ENCODE data around the gene ANO1. TPM values are rescaled to one million over a fixed set of nuclear protein-coding genes. Genes with fewer than 3 reads are reported as not detected.

ANO1 gene
- total RNA-seq, 1 experiment from 2014 or later: not detected

DNA sequence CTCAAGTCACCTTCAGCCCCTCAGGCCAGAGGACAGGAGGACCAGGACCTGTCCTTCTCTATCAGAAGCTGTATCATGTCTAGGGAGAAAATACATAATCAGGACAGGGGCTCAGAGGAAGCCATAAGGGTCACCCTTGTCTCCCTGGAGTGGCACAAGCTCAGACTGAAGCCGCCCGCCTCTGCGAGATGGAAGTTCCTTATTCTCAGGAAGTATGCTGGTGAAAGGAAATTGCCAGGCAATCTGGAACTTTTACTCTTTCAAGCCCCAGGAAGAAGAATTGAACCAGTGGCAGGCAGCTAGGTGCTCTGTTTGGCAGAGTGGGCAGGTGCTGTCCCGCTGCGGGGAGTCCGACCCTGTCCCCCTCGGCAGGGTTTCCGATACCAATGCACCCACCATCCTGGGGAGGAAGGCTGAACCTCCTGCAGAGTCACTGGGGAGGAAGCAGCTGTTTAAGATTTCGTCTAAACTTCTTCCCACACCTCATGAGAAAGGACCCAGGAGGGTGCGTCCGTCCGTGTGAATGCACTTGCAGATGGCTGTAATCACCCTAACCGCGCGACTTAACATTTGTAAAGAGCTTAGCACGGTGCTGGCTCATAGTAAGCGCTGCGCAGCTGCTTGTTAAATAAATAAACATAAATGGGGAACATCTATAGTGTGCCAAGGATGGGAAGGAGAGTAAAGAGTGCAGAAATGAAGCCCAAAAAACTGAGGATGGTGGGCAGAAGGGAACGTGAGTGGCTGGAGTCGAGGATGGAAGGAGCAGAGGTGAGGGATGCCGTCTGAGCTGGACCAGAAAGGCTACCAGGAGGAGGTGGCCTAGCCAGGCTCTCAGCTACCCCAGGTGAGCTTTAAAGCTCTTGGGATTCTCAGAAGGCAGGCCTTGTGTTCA is 5.0 kb upstream of the ANO1 start:
- peak; percentile 12 for DNase-seq (ENCODE audit: low read depth)

DNA sequence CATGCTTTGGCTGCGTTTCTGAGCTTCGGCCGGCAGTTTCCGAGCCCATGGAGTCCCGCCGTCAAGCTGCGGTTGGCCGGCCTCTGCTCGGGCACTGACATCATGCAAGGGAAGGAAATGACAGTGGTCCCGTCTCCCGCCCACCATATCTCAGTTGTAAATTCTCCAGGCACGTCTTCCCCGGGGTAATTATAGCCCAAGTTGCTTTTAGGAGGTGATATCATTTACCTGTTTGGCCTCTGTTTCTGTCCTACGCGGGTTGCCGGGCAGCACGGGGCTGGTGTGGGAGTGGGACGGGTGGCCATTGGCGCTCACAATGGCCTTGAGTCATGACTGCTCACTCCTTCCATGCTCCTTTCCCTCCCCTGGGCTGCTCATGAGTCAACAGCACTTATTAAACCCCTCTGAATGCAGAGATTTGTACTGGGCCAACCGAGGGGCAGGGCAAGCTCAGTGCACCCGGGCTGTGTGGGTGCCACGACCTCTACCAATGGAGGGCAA is 4.2 kb upstream of the ANO1 start:
- DNase-seq (ENCODE audit: low read depth): no peak

DNA sequence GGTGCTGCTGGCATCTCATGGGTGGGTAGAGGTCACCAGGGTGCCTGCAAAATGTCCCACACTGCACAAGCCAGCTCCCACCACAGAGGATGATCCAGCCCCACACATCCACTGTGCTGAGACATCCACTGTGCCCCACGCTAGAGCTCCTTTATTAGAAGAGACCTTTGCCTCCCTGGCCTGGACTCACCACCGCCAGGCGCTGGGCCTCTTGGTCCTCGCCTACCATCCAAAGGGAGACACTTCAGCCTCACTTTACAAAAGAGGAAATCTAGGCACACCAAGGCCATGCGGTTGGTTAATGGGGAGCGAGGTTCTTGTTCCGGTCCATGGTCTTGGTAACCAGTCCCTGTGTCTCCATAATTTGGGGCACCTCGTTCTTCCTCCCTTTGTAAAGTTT is 3.4 kb upstream of the ANO1 start:
- DNase-seq (ENCODE audit: low read depth): no peak

DNA sequence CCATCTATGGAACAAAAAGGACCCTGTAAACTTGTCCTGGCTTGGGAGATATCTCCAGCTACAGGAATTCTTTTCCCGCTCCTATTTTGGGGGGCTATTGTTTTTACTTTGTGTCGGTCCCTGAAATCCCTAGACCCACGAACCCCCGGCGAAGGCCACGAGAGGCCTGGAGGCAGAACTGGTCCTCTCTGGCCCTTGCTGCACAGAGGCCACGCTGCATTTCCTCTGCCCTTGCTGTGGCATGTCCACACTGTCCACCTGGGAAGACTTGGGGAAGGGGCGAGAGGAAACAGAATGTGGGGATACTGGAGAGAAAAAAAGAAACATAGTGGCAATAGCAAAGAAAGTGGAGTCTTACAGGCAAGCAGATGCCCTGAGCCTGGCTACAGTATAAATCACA is 2.3 kb upstream of the ANO1 start:
- DNase-seq (ENCODE audit: low read depth): no peak

DNA sequence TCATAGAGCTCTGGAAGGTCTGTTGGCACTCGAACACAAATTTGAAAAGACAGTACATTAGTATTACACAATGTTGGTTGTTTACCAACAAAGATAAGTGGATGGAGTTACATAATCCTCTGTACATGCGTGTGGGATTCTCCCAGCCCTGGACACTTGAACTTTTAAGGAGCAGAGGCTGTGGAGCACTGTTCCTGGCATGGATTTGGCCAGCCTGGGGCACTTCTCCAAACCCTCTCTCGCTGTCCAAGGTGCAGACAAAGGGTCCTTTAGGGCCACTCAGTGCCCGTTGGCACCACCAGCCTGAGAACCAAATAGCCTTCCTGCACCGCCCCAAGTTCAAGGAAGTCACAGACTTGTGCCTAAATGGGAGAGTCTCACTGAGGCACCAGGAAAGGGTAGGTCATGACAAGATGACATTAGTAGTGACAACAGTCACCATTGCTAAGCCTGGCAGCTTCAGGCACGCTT is 1.6 kb upstream of the ANO1 start:
- DNase-seq (ENCODE audit: low read depth): no peak

DNA sequence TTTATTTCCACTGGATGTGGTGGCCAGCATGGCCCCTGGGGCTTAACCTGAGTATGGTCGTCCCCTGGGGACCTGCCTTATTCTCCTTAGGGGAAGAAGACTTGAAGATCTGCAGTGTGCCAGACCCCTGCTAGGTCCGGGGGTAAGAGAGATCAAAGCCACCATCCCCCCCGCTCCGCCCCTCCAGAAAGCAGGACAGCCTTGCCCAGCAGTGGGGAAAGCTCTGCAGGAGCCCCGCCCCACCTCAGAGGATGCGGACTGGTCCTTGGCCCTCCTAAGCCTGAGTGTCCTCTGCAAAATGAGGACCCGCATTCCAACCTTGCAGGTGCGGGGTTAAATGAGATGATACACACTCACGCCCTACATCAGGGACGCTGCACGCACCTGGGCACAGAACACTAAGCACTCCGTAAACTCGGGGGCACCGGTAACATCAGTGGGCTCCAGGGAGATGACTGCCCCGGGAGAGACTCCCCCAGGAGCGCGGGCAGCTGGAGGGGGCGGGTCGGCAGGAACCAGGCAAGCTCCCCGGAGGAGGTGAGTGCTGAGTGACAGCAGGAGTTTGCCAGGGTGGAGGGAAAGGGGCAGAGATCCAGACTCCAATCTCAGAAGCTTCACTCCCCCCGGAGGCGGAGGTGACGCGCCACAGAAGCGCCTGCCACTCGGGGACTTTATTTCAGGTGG is 564 bp upstream of the ANO1 start:
- no peak for DNase-seq (ENCODE audit: low read depth)

DNA sequence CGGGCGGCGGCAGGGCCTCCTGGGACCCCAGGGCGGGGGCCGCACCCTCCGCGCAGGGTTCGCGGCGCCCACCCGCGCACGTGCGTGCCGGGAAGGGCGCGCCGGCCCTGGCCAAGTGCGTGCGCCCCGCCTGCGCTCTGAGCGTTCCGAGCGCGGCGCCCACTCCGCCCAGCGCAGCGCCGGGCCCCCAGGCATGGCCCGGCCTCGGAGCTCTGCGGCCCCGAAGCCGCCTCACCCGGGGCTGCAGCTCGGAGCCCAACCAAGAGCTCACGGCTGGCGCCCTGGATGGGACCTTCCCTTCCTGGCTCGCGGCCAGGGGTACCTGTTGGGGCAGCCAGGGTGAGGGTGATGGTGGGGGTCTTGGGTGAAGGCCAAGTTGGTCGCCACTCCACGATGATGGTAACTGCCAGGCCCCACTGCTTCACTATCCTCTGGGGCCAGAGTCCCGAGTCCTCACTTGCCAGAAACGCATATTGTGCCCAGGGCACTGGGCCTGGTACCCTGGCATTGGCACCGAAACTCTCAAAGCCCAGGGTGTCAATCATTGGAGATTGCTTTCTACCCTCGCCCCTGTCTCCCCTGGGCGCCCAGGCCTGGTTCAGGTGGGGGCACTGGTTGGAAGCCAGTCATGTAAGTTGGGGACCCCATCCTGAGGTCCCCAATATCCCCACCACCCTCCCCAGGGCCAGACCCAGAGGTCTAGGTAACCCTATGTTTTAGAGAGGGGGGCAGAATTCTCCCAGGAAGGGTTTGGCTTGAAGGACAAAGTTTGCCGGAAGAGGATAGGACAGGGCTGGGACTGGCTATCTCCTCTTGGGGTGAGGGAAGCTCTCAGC is 882 bp downstream of the ANO1 start:
- DNase-seq (ENCODE audit: low read depth): no peak

DNA sequence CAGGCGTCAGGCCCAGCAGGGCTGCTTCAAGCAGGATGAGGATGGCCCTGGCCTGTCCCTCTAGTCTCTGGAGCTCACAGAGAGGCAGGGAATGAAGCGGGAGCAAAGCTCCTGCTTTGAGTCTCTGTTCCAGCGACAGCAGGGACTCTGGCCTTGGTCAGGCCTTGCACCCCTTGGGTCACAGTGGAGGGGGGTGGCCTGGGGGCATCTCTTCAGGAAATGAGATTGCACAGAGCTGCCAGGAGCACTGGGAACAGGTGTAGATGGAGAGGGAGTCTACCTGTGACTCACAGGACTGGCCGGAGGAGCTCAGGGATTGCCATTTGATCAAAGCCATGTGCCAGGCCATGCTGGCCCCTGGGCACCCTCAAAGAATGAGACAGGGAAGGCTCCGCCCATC is 1.6 kb downstream of the ANO1 start:
- no peak for DNase-seq (ENCODE audit: low read depth)

DNA sequence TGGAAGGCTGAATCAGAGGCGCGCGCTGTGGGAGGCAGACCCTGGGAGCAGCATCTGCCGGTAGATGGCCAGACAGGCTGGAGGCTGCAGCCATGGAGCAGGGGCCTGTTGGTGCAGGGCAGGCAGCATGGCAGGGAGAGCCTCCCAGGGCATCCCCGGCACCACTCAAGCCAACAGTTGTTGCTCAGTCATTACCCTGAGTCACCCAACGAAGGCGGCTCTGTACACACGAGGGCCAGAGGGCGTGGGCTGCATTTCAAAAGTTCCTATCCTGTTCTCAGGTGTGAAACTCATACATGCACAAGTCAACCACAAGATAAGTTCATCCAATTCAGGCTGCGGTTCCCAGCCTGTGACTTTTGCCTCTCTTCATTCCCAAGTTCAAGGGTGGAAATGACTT is 2.6 kb downstream of the ANO1 start:
- no peak for DNase-seq (ENCODE audit: low read depth)

DNA sequence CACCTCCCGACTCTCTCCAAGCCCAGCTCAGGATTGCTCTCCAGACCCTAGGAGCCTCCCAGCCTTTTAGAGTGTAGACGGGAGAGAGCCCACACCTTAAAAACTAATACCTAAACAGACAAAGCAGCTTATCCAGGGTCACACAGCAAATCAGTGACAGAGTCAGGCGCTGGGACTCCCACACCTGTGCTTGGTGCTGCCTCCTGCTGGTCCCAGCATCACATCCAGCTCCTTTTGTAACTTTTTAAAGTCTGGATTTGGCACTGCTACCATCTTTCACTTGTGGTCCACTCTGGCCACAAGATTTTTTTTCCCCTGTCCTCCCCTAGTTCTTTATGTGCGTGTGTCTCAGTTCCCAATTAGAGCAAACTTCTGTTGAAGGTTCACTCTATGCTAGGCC is 4.7 kb downstream of the ANO1 start:
- no peak for DNase-seq (ENCODE audit: low read depth)

DNA sequence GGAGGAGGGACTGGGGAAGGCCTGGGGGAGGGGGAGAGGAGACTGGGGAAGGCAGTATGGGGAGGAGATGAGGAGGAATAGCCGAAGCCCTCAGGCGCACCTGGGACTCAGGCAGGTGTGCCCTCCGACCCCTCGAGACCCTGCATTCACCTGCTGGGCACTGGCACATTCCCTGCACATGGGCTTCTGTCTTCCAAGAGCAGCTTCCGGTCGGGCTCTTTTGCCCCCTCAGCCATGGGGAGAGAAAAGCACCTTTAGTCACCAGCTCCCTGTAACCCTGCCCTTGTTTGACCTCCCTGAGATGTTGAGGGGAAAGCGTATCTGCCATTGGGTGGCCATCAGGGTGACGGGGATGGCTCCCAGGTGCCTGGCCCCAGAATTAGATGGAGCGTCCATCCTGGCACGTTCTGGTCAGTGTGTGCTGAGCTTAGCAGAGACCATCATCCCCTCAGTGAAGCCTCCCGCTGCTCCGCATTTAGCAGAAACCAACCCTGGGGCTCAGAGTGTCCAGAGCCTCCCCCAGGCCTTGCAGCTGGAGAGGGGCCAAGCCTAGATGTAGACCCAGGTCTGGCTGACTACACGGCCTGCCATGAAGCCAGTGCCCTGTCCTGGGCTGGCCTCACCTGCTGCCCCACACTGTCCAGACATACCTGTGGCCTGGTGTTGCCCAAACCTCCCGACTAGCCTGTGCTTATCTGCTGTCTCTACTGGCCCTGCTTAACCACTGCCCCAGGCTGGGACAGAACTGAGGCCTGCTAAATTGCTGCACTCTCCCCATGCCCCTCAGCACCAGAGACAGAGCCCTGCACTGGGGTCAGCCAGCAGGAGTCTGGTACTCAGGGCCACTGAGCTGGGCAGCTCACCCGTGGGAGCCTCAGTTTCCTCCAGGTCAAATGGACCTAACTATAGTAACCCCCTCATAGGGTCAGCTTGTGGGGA is 6.2 kb downstream of the ANO1 start:
- no peak for DNase-seq (ENCODE audit: low read depth)

DNA sequence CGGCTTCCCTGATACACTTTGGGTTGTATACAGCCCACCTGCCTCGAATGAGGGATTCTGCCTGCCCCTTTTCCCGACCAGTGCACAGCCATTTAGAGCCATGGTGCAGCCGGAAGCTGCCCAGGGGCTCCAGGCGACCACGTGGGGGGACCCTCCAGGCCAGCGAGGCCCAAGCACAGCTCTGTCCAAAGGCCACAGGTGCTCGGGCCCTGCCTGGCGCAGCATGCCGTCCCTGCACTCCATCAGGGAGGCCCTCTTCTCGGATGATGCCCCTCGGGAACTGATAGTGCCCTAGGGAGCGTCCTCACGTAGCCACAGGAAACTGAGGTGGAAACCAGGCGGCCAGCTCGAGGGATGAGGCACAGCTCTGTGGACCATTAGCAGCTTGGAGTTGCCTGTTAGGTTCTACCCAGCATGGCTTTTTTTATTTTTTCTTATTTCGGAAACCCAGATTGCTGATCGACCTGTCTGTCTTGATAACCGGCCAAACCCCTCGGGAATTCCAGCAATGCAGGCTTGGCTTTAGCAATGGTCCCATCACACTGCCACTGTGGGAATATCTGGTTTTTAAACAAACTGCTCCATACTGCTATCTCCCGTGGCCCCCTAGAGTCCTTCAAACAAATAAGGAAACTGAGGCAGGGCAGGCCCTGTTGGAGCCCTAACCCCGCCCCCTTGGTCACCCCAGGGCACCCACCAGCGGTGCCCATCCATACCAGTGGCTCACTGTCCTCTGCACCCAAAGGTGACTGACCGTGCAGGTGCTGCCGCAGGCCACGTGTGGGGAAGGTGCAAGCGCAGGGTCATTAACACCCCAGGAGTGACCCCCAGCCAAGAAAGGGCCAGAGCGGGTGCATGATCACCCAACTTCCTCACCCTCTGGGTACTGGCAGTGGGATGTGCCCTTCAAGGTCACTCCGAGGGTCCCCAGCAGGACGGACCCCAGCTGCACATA is 8.0 kb downstream of the ANO1 start:
- DNase-seq (ENCODE audit: low read depth): no peak

DNA sequence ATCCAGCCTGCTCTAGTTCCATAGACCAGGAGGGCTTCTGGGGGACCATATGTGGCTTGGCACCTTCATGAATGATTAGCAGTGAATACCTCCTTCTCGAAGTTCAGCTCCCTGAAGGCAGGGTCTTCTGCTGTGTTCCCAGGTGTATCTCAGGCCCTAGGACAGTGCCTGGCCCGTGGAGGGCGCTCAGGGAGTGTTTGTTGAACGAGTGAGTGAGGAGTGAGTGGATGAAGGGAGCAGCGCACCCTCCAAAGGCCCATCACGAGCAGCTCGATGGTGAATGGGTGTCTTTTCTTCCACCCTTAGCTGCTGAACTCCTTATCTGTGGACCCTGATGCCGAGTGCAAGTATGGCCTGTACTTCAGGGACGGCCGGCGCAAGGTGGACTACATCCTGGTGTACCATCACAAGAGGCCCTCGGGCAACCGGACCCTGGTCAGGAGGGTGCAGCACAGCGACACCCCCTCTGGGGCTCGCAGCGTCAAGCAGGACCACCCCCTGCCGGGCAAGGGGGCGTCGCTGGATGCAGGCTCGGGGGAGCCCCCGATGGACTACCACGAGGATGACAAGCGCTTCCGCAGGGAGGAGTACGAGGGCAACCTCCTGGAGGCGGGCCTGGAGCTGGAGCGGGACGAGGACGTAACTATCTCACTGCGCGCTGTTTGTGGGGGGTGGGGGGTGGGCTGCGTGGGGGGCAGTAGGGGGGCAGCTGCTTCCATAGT is 9.5 kb downstream of the ANO1 start:
- DNase-seq (ENCODE audit: low read depth): no peak

DNA sequence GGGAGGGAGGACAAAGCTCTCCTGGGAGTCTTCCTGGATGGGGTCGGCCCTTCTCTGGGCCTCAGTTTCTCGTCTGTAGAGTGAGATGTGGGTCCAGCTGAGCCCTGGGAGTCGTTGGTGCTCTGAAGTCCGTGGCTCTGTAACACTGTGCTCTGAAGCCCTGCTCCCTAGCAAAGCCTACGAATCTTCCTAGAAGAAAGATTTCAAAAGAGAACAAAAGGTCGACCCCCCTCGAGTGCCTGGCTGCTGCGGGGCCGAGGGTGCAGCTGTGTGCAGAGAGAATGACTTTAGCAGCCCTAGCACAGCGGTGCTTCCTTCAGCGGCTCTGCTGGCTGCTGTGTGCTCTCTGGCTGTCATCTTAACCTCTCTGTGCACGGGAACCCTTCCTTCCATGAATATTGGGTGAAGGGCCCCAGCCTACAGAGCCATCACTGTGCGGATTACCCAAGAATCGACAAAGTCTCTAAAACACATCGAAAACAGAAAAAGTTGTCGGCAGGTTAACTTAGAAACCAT is 10.7 kb downstream of the ANO1 start:
- no peak for DNase-seq (ENCODE audit: low read depth)

DNA sequence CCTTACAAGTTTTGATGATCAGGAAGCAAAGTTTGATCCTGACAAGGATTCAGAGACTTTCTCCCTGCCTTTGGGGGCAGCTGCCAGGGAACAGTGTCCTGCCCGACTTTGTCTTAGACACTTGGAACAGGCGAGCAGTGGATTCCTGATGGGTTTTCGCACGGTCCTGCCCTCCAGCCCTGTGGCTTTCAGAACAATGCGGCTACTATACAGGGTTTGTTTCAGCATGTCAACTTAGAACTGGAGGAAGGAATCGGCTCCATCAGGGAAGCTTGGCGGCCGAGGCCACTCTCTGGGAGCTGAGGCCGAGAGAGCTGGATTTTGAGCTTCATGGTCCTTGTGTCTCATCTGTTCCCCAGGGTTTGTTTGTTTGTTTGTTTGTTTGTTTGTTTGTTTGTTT is 11.5 kb downstream of the ANO1 start:
- no peak for DNase-seq (ENCODE audit: low read depth)

DNA sequence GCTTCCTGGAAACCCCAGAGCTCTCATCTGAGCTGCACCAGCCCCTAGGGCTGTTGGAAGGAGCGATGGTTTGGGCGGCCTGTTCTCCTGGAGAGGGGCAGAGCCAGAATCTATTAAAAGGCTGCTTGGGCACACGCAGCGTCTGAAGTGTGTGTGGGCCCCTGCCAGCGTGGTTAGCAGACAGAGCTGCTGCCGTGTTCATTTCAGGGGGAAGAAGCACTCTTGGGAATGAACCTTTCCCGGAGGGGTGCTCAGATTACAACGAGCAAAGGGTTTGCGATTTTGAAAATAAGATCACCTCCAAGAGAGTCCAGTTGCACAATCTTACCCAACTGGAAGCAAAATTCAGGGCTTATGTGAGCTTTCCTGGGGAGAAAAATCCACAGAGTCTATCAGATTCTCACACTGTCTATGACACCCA is 12.9 kb downstream of the ANO1 start:
- no peak for DNase-seq (ENCODE audit: low read depth)

DNA sequence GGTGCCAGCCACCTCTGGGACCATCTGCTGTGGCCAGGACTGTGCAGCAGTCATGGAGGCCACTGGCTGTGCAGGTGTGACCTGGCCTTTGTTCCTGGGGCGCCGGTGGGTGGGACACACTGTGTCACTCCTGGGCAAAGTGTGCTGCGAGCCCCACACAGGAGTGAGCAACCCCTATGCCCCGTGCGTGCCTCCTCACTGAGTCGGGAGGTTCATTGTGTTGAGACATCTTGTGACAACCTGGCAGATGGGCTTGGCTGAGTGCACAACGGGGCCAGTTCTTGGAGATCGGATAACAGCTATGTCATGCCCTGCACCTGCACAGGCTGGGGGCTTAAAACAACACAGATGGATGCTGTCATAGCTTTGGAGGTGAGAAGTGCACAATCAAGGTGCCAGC is 13.5 kb downstream of the ANO1 start:
- DNase-seq (ENCODE audit: low read depth): no peak

DNA sequence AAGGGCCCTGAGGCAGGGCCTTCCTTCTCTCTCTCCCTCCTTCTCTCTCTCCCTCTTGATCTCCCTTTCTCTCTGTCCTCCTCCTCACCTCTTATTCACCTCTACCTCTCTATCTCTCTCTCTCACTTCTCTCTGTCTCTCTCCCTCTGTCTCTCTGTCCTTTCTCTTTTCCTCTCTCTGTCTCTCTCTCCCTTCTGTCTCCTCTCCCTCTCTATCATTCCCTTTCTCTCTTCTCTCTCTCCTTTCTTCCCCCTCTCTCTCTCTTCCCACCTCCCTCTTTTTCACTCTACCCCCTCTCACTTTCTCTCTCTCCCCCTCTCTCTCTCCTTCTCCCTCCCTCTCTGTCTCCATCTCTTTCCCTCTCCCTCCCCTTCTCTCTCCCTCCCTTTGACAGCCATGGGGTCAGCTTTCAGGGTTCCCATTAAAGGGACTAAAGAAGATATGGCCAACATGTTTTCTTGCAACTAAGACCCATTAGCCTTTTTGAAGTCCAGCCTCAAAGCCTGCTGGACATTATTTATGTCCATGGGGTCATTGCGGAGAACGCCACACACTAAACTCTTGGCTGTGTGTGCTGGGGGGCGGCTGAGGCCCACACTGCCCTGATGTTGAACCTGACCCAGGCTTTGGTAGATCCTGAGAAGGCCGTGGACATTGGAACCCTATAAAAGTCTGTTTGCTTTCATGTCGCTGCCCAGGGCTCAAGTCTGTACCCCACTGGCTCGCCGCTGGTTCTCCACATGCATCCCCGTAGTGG is 15.0 kb downstream of the ANO1 start:
- DNase-seq (ENCODE audit: low read depth): no peak
